Spleen (tissue), 7 donors: ENCODE results near the gene NT5DC3.

Experiments
- POLR2A ChIP-seq, 3 donors: fragments of 450-650 bp; IDR thresholded peaks; one replicate each; pipeline ENCODE4 v1.5.1; 2017; ENCODE audit warnings: antibody characterized with exemption in 3 of 3, mild to moderate bottlenecking in 1 of 3
- POLR2AphosphoS5 ChIP-seq, 3 donors: sonication (generic); formaldehyde crosslinking; IDR thresholded peaks; one replicate each; pipeline ENCODE4 v1.5.1; 2017; ENCODE audit warnings: antibody characterized with exemption in 3 of 3
- TF ChIP-seq, protein P1 (sequence below), 11 experiments: fragments of 200-600 bp in 7 of 11; fragments of 450-650 bp in 4 of 11; sonication (generic) in 4 of 11; IDR thresholded peaks in 8 of 11; conservative IDR thresholded peaks in 3 of 11; 1 replicate in 7 of 11; 2 replicates in 4 of 11; pipeline versions ENCODE4 v1.4.0 to v1.8.0; 2016 to 2021; ENCODE audit warnings: antibody characterized with exemption in 11 of 11, inconsistent platforms in 4 of 11, mild to moderate bottlenecking in 1 of 11
- donor health status: DM: no; HTN: no; CAD: no; lungs with moderate emphysema.
- donor health status: DM: no; HTN: no; CAD: no.
- donor health status: DM: no; HTN: no; CAD: no.

DNA sequence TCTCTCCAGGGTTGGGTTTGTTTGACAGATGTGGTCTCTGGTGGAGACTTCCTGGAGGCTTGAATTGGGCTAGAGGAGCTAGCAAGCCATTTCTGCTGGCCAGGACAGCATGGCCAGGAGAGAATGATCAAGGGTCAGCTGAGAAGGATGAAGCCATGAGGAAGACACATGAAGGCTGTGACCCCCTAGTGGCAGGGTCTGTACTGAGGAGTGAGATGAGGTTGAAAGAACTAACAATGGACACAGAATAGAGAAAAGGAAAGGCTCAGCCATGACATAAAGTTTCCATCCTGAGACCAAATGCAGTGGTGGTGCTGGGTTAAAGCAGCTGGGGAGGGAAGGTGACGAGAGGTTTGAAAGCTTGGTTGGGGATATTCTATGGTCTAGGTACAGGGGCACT is 89.9 kb downstream of the NT5DC3 start:
- TF ChIP-seq, protein P1, sequence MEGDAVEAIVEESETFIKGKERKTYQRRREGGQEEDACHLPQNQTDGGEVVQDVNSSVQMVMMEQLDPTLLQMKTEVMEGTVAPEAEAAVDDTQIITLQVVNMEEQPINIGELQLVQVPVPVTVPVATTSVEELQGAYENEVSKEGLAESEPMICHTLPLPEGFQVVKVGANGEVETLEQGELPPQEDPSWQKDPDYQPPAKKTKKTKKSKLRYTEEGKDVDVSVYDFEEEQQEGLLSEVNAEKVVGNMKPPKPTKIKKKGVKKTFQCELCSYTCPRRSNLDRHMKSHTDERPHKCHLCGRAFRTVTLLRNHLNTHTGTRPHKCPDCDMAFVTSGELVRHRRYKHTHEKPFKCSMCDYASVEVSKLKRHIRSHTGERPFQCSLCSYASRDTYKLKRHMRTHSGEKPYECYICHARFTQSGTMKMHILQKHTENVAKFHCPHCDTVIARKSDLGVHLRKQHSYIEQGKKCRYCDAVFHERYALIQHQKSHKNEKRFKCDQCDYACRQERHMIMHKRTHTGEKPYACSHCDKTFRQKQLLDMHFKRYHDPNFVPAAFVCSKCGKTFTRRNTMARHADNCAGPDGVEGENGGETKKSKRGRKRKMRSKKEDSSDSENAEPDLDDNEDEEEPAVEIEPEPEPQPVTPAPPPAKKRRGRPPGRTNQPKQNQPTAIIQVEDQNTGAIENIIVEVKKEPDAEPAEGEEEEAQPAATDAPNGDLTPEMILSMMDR (IDR thresholded peaks at IDR 0.05 in 8 of 11, conservative IDR thresholded peaks at IDR 0.05 in 3 of 11): no peak
- no peak for TF ChIP-seq POLR2A (IDR thresholded peaks at IDR 0.05)
- TF ChIP-seq POLR2AphosphoS5 (IDR thresholded peaks at IDR 0.05): no peak
